Left hindlimb (tissue), 1 donor: ENCODE data around the gene PLCG2.
A peak's percentile ranks its signal among the peaks of the same experiment; 100 is the strongest.
"Not testable (repeated sequence)": the region's sequence is repeated elsewhere in the genome, so short reads cannot be mapped to it uniquely, and the experiment has no call there.

Experiments
- DNase-seq: peaks from one replicate; pipeline ENCODE4 v3.0.0-alpha.2; 2018

PLCG2 gene

GRCh38 chr16:81921085-81921814 lies 142.2 kb downstream of the PLCG2 start:
- peak; percentile 49 for DNase-seq

GRCh38 chr16:81921843-81922584 lies 142.9 kb downstream of the PLCG2 start:
- no peak for DNase-seq

GRCh38 chr16:81923296-81923695 lies 144.2 kb downstream of the PLCG2 start:
- DNase-seq, result no peak

- no peak for DNase-seq
Measured at GRCh38 chr16:81925016-81925415, 145.9 kb downstream of the PLCG2 start.

- no peak for DNase-seq
Measured at GRCh38 chr16:81926036-81926435, 146.9 kb downstream of the PLCG2 start.

GRCh38 chr16:81927561-81928185 lies 148.6 kb downstream of the PLCG2 start:
- DNase-seq, result no peak

- DNase-seq, result no peak
Measured at GRCh38 chr16:81928271-81928918, 149.3 kb downstream of the PLCG2 start.

GRCh38 chr16:81928975-81929374 lies 149.9 kb downstream of the PLCG2 start:
- no peak for DNase-seq

- no peak for DNase-seq
Measured at GRCh38 chr16:81929841-81930240, 150.8 kb downstream of the PLCG2 start.

- DNase-seq, result no peak
Measured at GRCh38 chr16:81931927-81932326, 152.8 kb downstream of the PLCG2 start.

- no peak for DNase-seq
Measured at GRCh38 chr16:81932668-81933067, 153.6 kb downstream of the PLCG2 start.

- DNase-seq, result no peak
Measured at GRCh38 chr16:81933361-81933760, 154.3 kb downstream of the PLCG2 start.

- not testable (repeated sequence) for DNase-seq
Measured at GRCh38 chr16:81934711-81935110, 155.6 kb downstream of the PLCG2 start.

- DNase-seq, result no peak
Measured at GRCh38 chr16:81936209-81937000, 157.3 kb downstream of the PLCG2 start.

- DNase-seq, result no peak
Measured at GRCh38 chr16:81937305-81938038, 158.4 kb downstream of the PLCG2 start.

GRCh38 chr16:81938326-81939163 lies 159.5 kb downstream of the PLCG2 start:
- DNase-seq, result no peak

GRCh38 chr16:81939164-81940056 lies 160.3 kb downstream of the PLCG2 start:
- DNase-seq, result no peak

- no peak for DNase-seq
Measured at GRCh38 chr16:81940781-81941560, 161.9 kb downstream of the PLCG2 start.
